K562 (cell line): ENCODE data around the gene APOL4. TPM values are rescaled to one million over a fixed set of nuclear protein-coding genes. Genes with fewer than 3 reads are reported as not detected.

ENCODE experiments used
- ATAC-seq: fragments of 200-7000 bp; cut with Tn5 transposase; 3 replicates; pipeline ENCODE4 v1.9.1; 2020; ENCODE audit warnings: moderate library complexity
- BruUV-seq: library from RNA; stranded (reverse); fragments of 400-500 nt; replicated peaks from 2 replicates; lab custom pipeline; 2021; lab: Mats Ljungman, UMichigan
- CTCF ChIA-PET: fragments of 300-600 bp; formaldehyde crosslinking; extraction: SDS; loops from one replicate; lab custom pipeline; 2021; ENCODE audit warnings: low intra/inter-chr PET ratio; lab: Yijun Ruan, JAX
- POLR2A ChIA-PET: fragments of 300-600, 350-650 bp; sonication (Branson Sonifier 250); formaldehyde crosslinking; extraction: SDS; loops from one replicate; lab custom pipeline; 2021; ENCODE audit warnings: antibody characterized with exemption, inconsistent platforms; lab: Yijun Ruan, JAX
- DNase-seq, 4 experiments: peaks; one replicate each; pipeline versions ENCODE4 v3.0.0 to v3.0.0-alpha.2; 2011 to 2018; ENCODE audit warnings: low spot score in 3 of 4, mixed read lengths in 3 of 4; ENCODE audit errors: extremely low read depth in 1 of 4
- FAIRE-seq: peaks from 2 replicates; lab custom pipeline; 2011; peaks lifted over from hg19 to GRCh38; lab: Jason Lieb, UNC
- H2AFZ ChIP-seq: 2 replicates; pipeline ENCODE4 v1.6.0; 2011; ENCODE audit warnings: low read depth, low read length, control low read depth, inconsistent platforms
- H3K27ac ChIP-seq: fragments of 200-600 bp; 3 replicates; pipeline ENCODE4 v1.8.0; 2011; ENCODE audit warnings: low read depth, mild to moderate bottlenecking, control low read depth, inconsistent platforms, low read length, moderate library complexity, mixed read lengths; ENCODE audit errors: extremely low read depth
- H3K27me3 ChIP-seq, 2 experiments: fragments of 300-600 bp in 1 of 2; 2 replicates in 1 of 2; 3 replicates in 1 of 2; pipeline versions ENCODE4 v1.6.0 to v1.8.0; 2011; ENCODE audit warnings: inconsistent platforms in 2 of 2, low read length in 2 of 2, mild to moderate bottlenecking in 1 of 2, mixed read lengths in 1 of 2, moderate library complexity in 1 of 2; ENCODE audit not compliant: control insufficient read depth in 2 of 2, insufficient read depth in 2 of 2
- H3K36me3 ChIP-seq: fragments of 300-600 bp; 3 replicates; pipeline ENCODE4 v1.8.0; 2011; ENCODE audit warnings: mild to moderate bottlenecking, low read length, inconsistent platforms; ENCODE audit not compliant: control insufficient read depth, insufficient read depth
- H3K4me1 ChIP-seq, 2 experiments: fragments of 200-600 bp in 1 of 2; replicated peaks in 1 of 2; 2 replicates in 1 of 2; 3 replicates in 1 of 2; pipeline versions ENCODE4 v1.5.1 to v1.8.0; 2011; ENCODE audit warnings: inconsistent platforms in 2 of 2, low read length in 2 of 2, mild to moderate bottlenecking in 1 of 2, mixed read lengths in 1 of 2, moderate library complexity in 1 of 2; ENCODE audit not compliant: control insufficient read depth in 2 of 2, insufficient read depth in 2 of 2
- H3K4me2 ChIP-seq: 2 replicates; pipeline ENCODE4 v1.6.1; 2011; ENCODE audit warnings: low read length, control low read depth, inconsistent platforms, mixed read lengths; ENCODE audit not compliant: insufficient read depth
- H3K4me3 ChIP-seq: fragments of 200-600 bp; sonication (generic), shearing (Covaris generic); 2 replicates; pipeline ENCODE4 v1.5.1; 2016; ENCODE audit warnings: control low read depth, inconsistent platforms
- H3K79me2 ChIP-seq: fragments of 200-600 bp; 3 replicates; pipeline ENCODE4 v1.8.0; 2011; ENCODE audit warnings: low read length, inconsistent platforms; ENCODE audit not compliant: control insufficient read depth, insufficient read depth
- H3K9ac ChIP-seq, 2 experiments: 2 replicates each; pipeline versions ENCODE4 v1.6.0 to v1.6.1; 2011; ENCODE audit warnings: low read depth in 2 of 2, low read length in 2 of 2, control low read depth in 1 of 2, inconsistent platforms in 1 of 2, mild to moderate bottlenecking in 1 of 2, mixed read lengths in 1 of 2; ENCODE audit not compliant: insufficient read depth in 1 of 2
- H3K9me1 ChIP-seq: one replicate; pipeline ENCODE4 v1.6.0; 2011; ENCODE audit warnings: inconsistent platforms, mild to moderate bottlenecking, low read length, moderate library complexity; ENCODE audit not compliant: control insufficient read depth, insufficient read depth
- H3K9me3 ChIP-seq: replicated peaks from 2 replicates; pipeline ENCODE4 v1.5.1; 2011; ENCODE audit warnings: low read depth, low read length, inconsistent platforms; ENCODE audit not compliant: control insufficient read depth, insufficient read depth
- H4K20me1 ChIP-seq: replicated peaks from 2 replicates; pipeline ENCODE4 v1.6.1; 2011; ENCODE audit warnings: low read length, inconsistent platforms, mixed read lengths; ENCODE audit not compliant: control insufficient read depth, insufficient read depth
- ATF7 ChIP-seq: fragments of 450-650 bp; IDR thresholded peaks from 2 replicates; pipeline ENCODE4 v1.7.1; 2014; ENCODE audit warnings: mild to moderate bottlenecking, moderate library complexity
- CREB1 ChIP-seq, 2 experiments: sonication (generic) in 1 of 2; formaldehyde crosslinking in 1 of 2; IDR thresholded peaks; 2 replicates each; pipeline versions ENCODE4 v1.6.1 to v1.8.0; 2012 to 2022; ENCODE audit warnings: inconsistent platforms in 1 of 2, mild to moderate bottlenecking in 1 of 2, missing genetic modification reagents in 1 of 2, moderate library complexity in 1 of 2
- DPF2 ChIP-seq: fragments of 450-650 bp; IDR thresholded peaks from 2 replicates; pipeline ENCODE4 v1.6.1; 2016
- FOXA3 ChIP-seq, 2 experiments: fragments of 450-650 bp in 1 of 2; sonication (generic) in 1 of 2; formaldehyde crosslinking; IDR thresholded peaks in 1 of 2; conservative IDR thresholded peaks in 1 of 2; 2 replicates each; pipeline versions ENCODE4 v1.4.0 to v1.8.0; 2020 to 2022; ENCODE audit warnings: mild to moderate bottlenecking in 2 of 2, missing genetic modification reagents in 1 of 2
- HNRNPK ChIP-seq: fragments of 200-400 bp; formaldehyde crosslinking; IDR thresholded peaks from one replicate; pipeline ENCODE4 v1.6.1; 2018; ENCODE audit warnings: mild to moderate bottlenecking, low read depth, low read length; ENCODE audit not compliant: poor library complexity, severe bottlenecking
- HOXB6 ChIP-seq: fragments of 250-450 bp; sonication (Bioruptor Pico); IDR thresholded peaks from 2 replicates; pipeline ENCODE4 v1.5.1; 2022; ENCODE audit warnings: mild to moderate bottlenecking, borderline replicate concordance
- KLF6 ChIP-seq: fragments of 250-450 bp; sonication (Bioruptor Pico); IDR thresholded peaks from 2 replicates; pipeline ENCODE4 v1.4.0; 2020; ENCODE audit warnings: mild to moderate bottlenecking, moderate library complexity, borderline replicate concordance
- NFE2L1 ChIP-seq: fragments of 450-650 bp; IDR thresholded peaks from 2 replicates; pipeline ENCODE4 v1.6.1; 2016; ENCODE audit warnings: missing genetic modification characterization, low read depth, mild to moderate bottlenecking, missing compliant biosample characterization, moderate library complexity, borderline replicate concordance
- STAT5B ChIP-seq: fragments of 250-450 bp; sonication (Bioruptor Pico); IDR thresholded peaks from 2 replicates; pipeline ENCODE4 v1.8.0; 2021; ENCODE audit warnings: mild to moderate bottlenecking, inconsistent platforms
- SUPT5H ChIP-seq: fragments of 450-650 bp; IDR thresholded peaks from 2 replicates; pipeline ENCODE4 v1.6.1; 2016
- TCF15 ChIP-seq: fragments of 250-450 bp; sonication (Bioruptor Pico); IDR thresholded peaks from 2 replicates; pipeline ENCODE4 v1.8.0; 2022; ENCODE audit warnings: moderate library complexity, mild to moderate bottlenecking, inconsistent platforms
- THRB ChIP-seq: fragments of 450-650 bp; formaldehyde crosslinking; conservative IDR thresholded peaks from 2 replicates; pipeline ENCODE4 v1.4.0; 2022; ENCODE audit warnings: mild to moderate bottlenecking, missing genetic modification characterization
- ZNF146 ChIP-seq: IDR thresholded peaks from one replicate; pipeline ENCODE4 v1.6.1; 2018; ENCODE audit warnings: missing compliant biosample characterization; ENCODE audit not compliant: unreplicated experiment
- ZNF75A ChIP-seq: fragments of 450-650 bp; formaldehyde crosslinking; IDR thresholded peaks from 2 replicates; pipeline ENCODE4 v1.4.0; 2020; ENCODE audit warnings: mild to moderate bottlenecking
- WGBS: fragments of 100-300 bp; shearing (Covaris generic); methylation state at CpG from one replicate; pipeline ENCODE4 v1.1.6; 2016; ENCODE audit warnings: low coverage, mixed read lengths; ENCODE audit not compliant: insufficient coverage; ENCODE audit errors: missing lambda C conversion rate; 5-methylcytosine and 5-hydroxymethylcytosine counted together
- in situ Hi-C: fragments of 300-500 bp; cut with MboI; formaldehyde crosslinking; loops from 4 replicates; pipeline ENCODE4 v1.15.0; 2018; ENCODE audit warnings: inconsistent platforms, mixed read lengths
- intact Hi-C: fragments of 100-400 bp; cut with micrococcal nuclease; formaldehyde crosslinking; loops from 2 replicates; pipeline ENCODE4 v1.14.2; 2022
- polyA plus RNA-seq, 8 experiments: library from polyadenylated mRNA; depleted of rRNA in 4 of 8; stranded (reverse) in 5 of 8; unstranded in 3 of 8; fragments of >200 nt; fragmentation: Nextera tagmentation in 2 of 8; fragmentation: Illumina TruSeq in 1 of 8; extraction: Ambion mirVana in 2 of 8; extraction: Trizol in 1 of 8; gene quantifications; 2 replicates each; pipeline versions ENCODE4 v1.2.1 to v1.2.3, GENCODE V29; 2011 to 2014; ENCODE audit warnings: inconsistent platforms in 1 of 8, missing spikeins in 1 of 8
- total RNA-seq, 7 experiments: library from RNA; depleted of rRNA in 6 of 7; stranded (reverse); fragments of >200 nt in 6 of 7; fragmentation: Illumina TruSeq in 2 of 7; extraction: Trizol in 2 of 7; gene quantifications; 2 replicates each; pipeline versions ENCODE4 v1.2.1 to v1.2.3, GENCODE V29; 2011 to 2021; ENCODE audit warnings: low replicate concordance in 1 of 7

The APOL4 gene
- total and polyA plus RNA-seq, 9 of the 15 experiments (the other 6 are each of a cell fraction or from before 2014, with no cell fraction given), result 6.5 to 15.0 (median 9.8) TPM

- 55% methylated on average over 6 of the region's 6 CpGs for WGBS
- Histone ChIP-seq H4K20me1 (no peaks in the 10 kb centered on the region), H3K79me2 (no peaks in the 10 kb centered on the region)
- no peak for TF ChIP-seq KLF6 (CRISPR knock-in tag)
- no peak for TF ChIP-seq HOXB6 (CRISPR knock-in tag)
- no peak for TF ChIP-seq ZNF75A (CRISPR knock-in tag)
- no peak for TF ChIP-seq THRB (CRISPR knock-in tag)
- TF ChIP-seq ZNF146 (CRISPR knock-in tag), result no peak
- TF ChIP-seq FOXA3 (CRISPR knock-in tag; conservative IDR thresholded peaks at IDR 0.05 in 1 of 2, IDR thresholded peaks at IDR 0.05 in 1 of 2), result no peak
- no peak for TF ChIP-seq ATF7
- no peak for TF ChIP-seq SUPT5H
- no peak for TF ChIP-seq STAT5B
- no peak for TF ChIP-seq DPF2
- no peak for TF ChIP-seq HNRNPK
- TF ChIP-seq TCF15 (CRISPR knock-in tag), result no peak
- no peak for TF ChIP-seq NFE2L1 (tag)
- TF ChIP-seq CREB1 (IDR thresholded peaks at IDR 0.05), result no peak
- no peak for TF ChIP-seq CREB1 (CRISPR knock-in tag; IDR thresholded peaks at IDR 0.05)
- TF ChIP-seq, all 486 proteins: peak for 0
- FAIRE-seq (no peak), ATAC-seq (no peak), DNase-seq (no peak)
- no peak overlapping the region for H3K9ac ChIP-seq
- BruUV-seq, result no TSS peak
- H3K9me1 ChIP-seq, result no peaks in the 10 kb centered on the region
- in situ Hi-C loops, result loop anchor here (5.0 kb wide), 1 partner anchor 41 kb away; no protein-coding TSS in a partner anchor
- intact Hi-C loops, result loop anchor here (5.0 kb wide), 1 partner anchor 39 kb away; no protein-coding TSS in a partner anchor
- H3K9me3 ChIP-seq, result no peaks in the 10 kb centered on the region
- ChIA-PET CTCF (no interaction called here), POLR2A (interaction anchor here (1.1 kb wide), 1 partner anchor 9 kb away, joined by 5 read pairs; no protein-coding TSS in a partner anchor)
- H3K27ac ChIP-seq, result no peak overlapping the region
- H3K4me3 ChIP-seq, result no peak overlapping the region
- no peak overlapping the region for H3K4me2 ChIP-seq
- H3K4me1 ChIP-seq, result peaks cover 0 to 6% of the 10 kb centered on the region in 2 experiments; a peak in 2 of 5 replicates
- no peaks in the 10 kb centered on the region for H3K36me3 ChIP-seq
- H2AFZ ChIP-seq, result no peak overlapping the region
- H3K27me3 ChIP-seq, result no peaks in the 10 kb centered on the region
Measured at GRCh38 chr22:36182857-36183256, 18.8 kb downstream of the APOL4 start.
